T-cell (primary cell): ENCODE results near the gene ADGRB2. TPM values are rescaled to one million over a fixed set of nuclear protein-coding genes. Genes with fewer than 3 reads are reported as not detected.

Source experiments
- ATAC-seq, 4 experiments: fragments of 200-7000 bp in 3 of 4; fragments of 150-1000 bp in 1 of 4; cut with Tn5 transposase; replicated peaks in 1 of 4; 1 replicate in 3 of 4; 2 replicates in 1 of 4; pipeline ENCODE4 v1.10.0; 2021; ENCODE audit warnings: moderate library complexity in 3 of 4, mild to moderate bottlenecking in 2 of 4, moderate number of reproducible peaks in 1 of 4
- CTCF ChIA-PET, 2 donors: fragments of 300-600 bp; sonication (Branson Sonifier 250); formaldehyde crosslinking; loops; one replicate each; lab custom pipeline; 2022; ENCODE audit warnings: antibody characterized with exemption in 2 of 2; lab: Charles Lee
- POLR2A ChIA-PET, 2 donors: fragments of 300-600 bp; sonication (Branson Sonifier 250); formaldehyde crosslinking; loops; one replicate each; lab custom pipeline; 2022; ENCODE audit warnings: antibody characterized with exemption in 2 of 2; lab: Charles Lee
- DNase-seq, 35 experiments: peaks; one replicate each; pipeline versions ENCODE4 v3.0.0 to v3.0.0-alpha.2; 2013 to 2023
- H3K27ac ChIP-seq: one replicate; pipeline ENCODE4 v1.5.1; 2013; ENCODE audit warnings: low read length
- H3K27me3 ChIP-seq, 2 experiments: replicated peaks in 1 of 2; 1 replicate in 1 of 2; 2 replicates in 1 of 2; pipeline versions ENCODE4 v1.6.1 to v1.7.0; 2013; ENCODE audit warnings: low read length in 1 of 2, mixed read lengths in 1 of 2; ENCODE audit not compliant: control insufficient read depth in 2 of 2, insufficient read depth in 2 of 2; ENCODE audit errors: extremely low read depth in 1 of 2
- H3K36me3 ChIP-seq, 2 donors: 1 replicate in 1 of 2; 2 replicates in 1 of 2; pipeline versions ENCODE4 v1.6.1 to v1.7.0; 2013; ENCODE audit warnings: low read length in 1 of 2; ENCODE audit not compliant: control insufficient read depth in 2 of 2, insufficient read depth in 1 of 2; ENCODE audit errors: extremely low read depth in 1 of 2
- H3K4me1 ChIP-seq, 2 experiments: 1 replicate in 1 of 2; 2 replicates in 1 of 2; pipeline versions ENCODE4 v1.6.1 to v1.7.0; 2013; ENCODE audit warnings: low read length in 2 of 2, mixed read lengths in 1 of 2; ENCODE audit not compliant: insufficient read depth in 2 of 2, control insufficient read depth in 1 of 2; ENCODE audit errors: extremely low read depth in 1 of 2
- H3K4me3 ChIP-seq, 2 donors: 1 replicate in 1 of 2; 2 replicates in 1 of 2; pipeline versions ENCODE4 v1.5.1 to v1.7.0; 2013; ENCODE audit warnings: mild to moderate bottlenecking in 2 of 2, low read length in 1 of 2, moderate library complexity in 1 of 2; ENCODE audit not compliant: control insufficient read depth in 1 of 2; ENCODE audit errors: extremely low read depth in 1 of 2
- H3K9me3 ChIP-seq: 2 replicates; pipeline ENCODE4 v1.7.0; 2013
- H3K27ac Mint-ChIP-seq, 2 donors: one replicate each; pipeline ENCODE4 v1.8.0; 2020 to 2021; ENCODE audit warnings: mild to moderate bottlenecking in 2 of 2, mixed read lengths in 2 of 2
- H3K27me3 Mint-ChIP-seq, 2 donors: one replicate each; pipeline ENCODE4 v1.8.0; 2021 to 2022; ENCODE audit warnings: mixed read lengths in 2 of 2
- H3K36me3 Mint-ChIP-seq: one replicate; pipeline ENCODE4 v1.8.0; 2021; ENCODE audit warnings: mixed read lengths
- H3K4me1 Mint-ChIP-seq, 3 donors: one replicate each; pipeline ENCODE4 v1.8.0; 2020 to 2022; ENCODE audit warnings: mixed read lengths in 3 of 3, mild to moderate bottlenecking in 1 of 3
- H3K4me3 Mint-ChIP-seq, 3 donors: one replicate each; pipeline ENCODE4 v1.8.0; 2020 to 2022; ENCODE audit warnings: mild to moderate bottlenecking in 3 of 3, mixed read lengths in 3 of 3, moderate library complexity in 3 of 3
- H3K9me3 Mint-ChIP-seq, 3 donors: one replicate each; pipeline ENCODE4 v1.8.0; 2020 to 2022; ENCODE audit warnings: mixed read lengths in 3 of 3
- WGBS: methylation state at CpG from one replicate; pipeline ENCODE4 v1.1.5; 2013; ENCODE audit warnings: missing lambda C conversion rate; ENCODE audit not compliant: insufficient coverage; 5-methylcytosine and 5-hydroxymethylcytosine counted together
- total RNA-seq, 35 experiments: library from RNA in 6 of 35; stranded (reverse) in 6 of 35; fragments of 120-200 nt in 1 of 35; gene quantifications; one replicate each; pipeline versions ENCODE4 v1.2.1 to v1.2.4 and lab custom pipeline; 2013 to 2026

The ADGRB2 gene
- total RNA-seq, 5 donors from 2014 or later (not counting 1 experiment from before 2014, with no cell fraction given), result 0.65 to 3.4 (median 0.98) TPM

- no peaks in the 10 kb centered on the region for H3K36me3 ChIP-seq
- POLR2A ChIA-PET, result no interaction called here
- no peak for ATAC-seq
- H3K27me3 Mint-ChIP-seq, result peaks cover 14 to 22% of the 10 kb centered on the region in 2 donors
- no peak overlapping the region for H3K4me3 ChIP-seq
- CTCF ChIA-PET, result no interaction called here
- H3K27me3 ChIP-seq, result peaks cover 0 to 31% of the 10 kb centered on the region in 2 experiments
- peaks cover 14 to 33% of the 10 kb centered on the region in 2 experiments for H3K4me1 ChIP-seq
- 82% methylated on average over 6 of the region's 12 CpGs for WGBS
- H3K9me3 ChIP-seq, result no peaks in the 10 kb centered on the region
- peaks cover 34 to 48% (median 41%) of the 10 kb centered on the region in 3 donors for H3K4me1 Mint-ChIP-seq
- no peak for DNase-seq
- no peaks in the 10 kb centered on the region for H3K36me3 Mint-ChIP-seq
- no peaks in the 10 kb centered on the region for H3K9me3 Mint-ChIP-seq
- peak overlapping the region in 1 of 2 donors; percentile 40 for H3K27ac Mint-ChIP-seq
- no peak overlapping the region for H3K4me3 Mint-ChIP-seq
- H3K27ac ChIP-seq, result no peak overlapping the region
These were observed 5.7 kb upstream of the ADGRB2 start for GRCh38 chr1:31769720-31770390.

- H3K27ac ChIP-seq, result no peak overlapping the region
- Mint-ChIP-seq H3K36me3 (no peaks in the 10 kb centered on the region), H3K27me3 (peaks cover 7 to 17% of the 10 kb centered on the region in 2 donors), H3K4me1 (peaks cover 38 to 52% (median 41%) of the 10 kb centered on the region in 3 donors), H3K9me3 (no peaks in the 10 kb centered on the region), H3K27ac (peak overlapping the region; percentile 40 to 41), H3K4me3 (no peak overlapping the region)
- WGBS, result 87% methylated on average over 3 of the region's 5 CpGs
- peaks cover 16 to 39% of the 10 kb centered on the region in 2 experiments for H3K4me1 ChIP-seq
- POLR2A ChIA-PET, result no interaction called here
- no peak overlapping the region for H3K4me3 ChIP-seq
- CTCF ChIA-PET, result interaction anchor here in 1 of 2 donors (0.6 kb wide), 1 partner anchor 490 kb away, joined by 6 read pairs; no protein-coding TSS in a partner anchor
- H3K27me3 ChIP-seq, result peaks cover 0 to 30% of the 10 kb centered on the region in 2 experiments
- DNase-seq (no peak), ATAC-seq (no peak)
- no peaks in the 10 kb centered on the region for H3K36me3 ChIP-seq
- no peaks in the 10 kb centered on the region for H3K9me3 ChIP-seq
These were observed 5.0 kb upstream of the ADGRB2 start for GRCh38 chr1:31768939-31769704.

GRCh38 chr1:31768407-31768907, 4.3 kb upstream of the ADGRB2 start:
- Histone ChIP-seq H3K27me3 (peaks cover 0 to 27% of the 10 kb centered on the region in 2 experiments), H3K36me3 (no peaks in the 10 kb centered on the region), H3K4me3 (no peak overlapping the region), H3K4me1 (peaks cover 16 to 39% of the 10 kb centered on the region in 2 experiments), H3K27ac (no peak overlapping the region), H3K9me3 (no peaks in the 10 kb centered on the region)
- Mint-ChIP-seq H3K4me3 (no peak overlapping the region), H3K36me3 (no peaks in the 10 kb centered on the region), H3K27me3 (peaks cover 4 to 11% of the 10 kb centered on the region in 2 donors), H3K27ac (peak overlapping the region; percentile 9 to 19), H3K4me1 (peaks cover 38 to 54% (median 38%) of the 10 kb centered on the region in 3 donors), H3K9me3 (no peaks in the 10 kb centered on the region)
- ATAC-seq (no peak), DNase-seq (no peak)
- POLR2A ChIA-PET, result no interaction called here
- 100% methylated on average over 1 of the region's 2 CpGs for WGBS
- CTCF ChIA-PET, result interaction anchor here in 1 of 2 donors (0.6 kb wide), 1 partner anchor 491 kb away, joined by 6 read pairs; no protein-coding TSS in a partner anchor

- H3K9me3 ChIP-seq, result no peaks in the 10 kb centered on the region
- no peaks in the 10 kb centered on the region for H3K36me3 ChIP-seq
- CTCF ChIA-PET, result no interaction called here
- no peak overlapping the region for H3K27ac ChIP-seq
- no peaks in the 10 kb centered on the region for H3K36me3 Mint-ChIP-seq
- DNase-seq (no peak), ATAC-seq (no peak)
- no peaks in the 10 kb centered on the region for H3K9me3 Mint-ChIP-seq
- no peak overlapping the region for H3K4me3 Mint-ChIP-seq
- WGBS, result 98% methylated on average over 7 of the region's 7 CpGs
- peaks cover under 1 to 8% of the 10 kb centered on the region in 2 donors for H3K27me3 Mint-ChIP-seq
- no peak overlapping the region for H3K4me3 ChIP-seq
- H3K4me1 Mint-ChIP-seq, result peaks cover 32 to 54% (median 36%) of the 10 kb centered on the region in 3 donors
- POLR2A ChIA-PET, result no interaction called here
- H3K27ac Mint-ChIP-seq, result no peak overlapping the region
- peaks cover 14 to 40% of the 10 kb centered on the region in 2 experiments for H3K4me1 ChIP-seq
- peaks cover 0 to 27% of the 10 kb centered on the region in 2 experiments for H3K27me3 ChIP-seq
These were observed 3.1 kb upstream of the ADGRB2 start for GRCh38 chr1:31767225-31767624.

GRCh38 chr1:31765516-31765915, 1.4 kb upstream of the ADGRB2 start:
- DNase-seq (no peak), ATAC-seq (no peak)
- Mint-ChIP-seq H3K27ac (no peak overlapping the region), H3K27me3 (peaks cover 0 to 5% of the 10 kb centered on the region in 2 donors), H3K36me3 (no peaks in the 10 kb centered on the region), H3K4me3 (no peak overlapping the region), H3K9me3 (no peaks in the 10 kb centered on the region), H3K4me1 (peaks cover 16 to 51% (median 33%) of the 10 kb centered on the region in 3 donors)
- Histone ChIP-seq H3K9me3 (no peaks in the 10 kb centered on the region), H3K36me3 (no peaks in the 10 kb centered on the region), H3K4me3 (no peak overlapping the region), H3K27me3 (peaks cover 0 to 33% of the 10 kb centered on the region in 2 experiments), H3K4me1 (peaks cover 14 to 45% of the 10 kb centered on the region in 2 experiments), H3K27ac (no peak overlapping the region)
- POLR2A ChIA-PET, result no interaction called here
- WGBS, result 97% methylated on average over 4 of the region's 6 CpGs
- CTCF ChIA-PET, result no interaction called here

GRCh38 chr1:31765041-31765467, 914 bp upstream of the ADGRB2 start:
- Mint-ChIP-seq H3K4me1 (peaks cover 14 to 49% (median 33%) of the 10 kb centered on the region in 3 donors), H3K4me3 (peak overlapping the region; percentile 75 to 82 (median 77)), H3K27ac (no peak overlapping the region), H3K27me3 (peaks cover 0 to 5% of the 10 kb centered on the region in 2 donors), H3K9me3 (no peaks in the 10 kb centered on the region), H3K36me3 (no peaks in the 10 kb centered on the region)
- peaks cover 0 to 37% of the 10 kb centered on the region in 2 experiments for H3K27me3 ChIP-seq
- H3K4me3 ChIP-seq, result no peak overlapping the region
- no peak for DNase-seq
- no peaks in the 10 kb centered on the region for H3K9me3 ChIP-seq
- ChIA-PET CTCF (no interaction called here), POLR2A (no interaction called here)
- H3K36me3 ChIP-seq, result no peaks in the 10 kb centered on the region
- 71% methylated on average over 2 of the region's 5 CpGs for WGBS
- H3K4me1 ChIP-seq, result peaks cover 13 to 49% of the 10 kb centered on the region in 2 experiments
- no peak overlapping the region for H3K27ac ChIP-seq
- ATAC-seq, result no peak
